Stimulated activated CD8-positive, alpha-beta memory T cell treated with anti-CD3 and anti-CD28 coated beads, Interleukin-7, amount 100 ng/mL, for 48 hours (primary cell): ENCODE measurements around the gene MEGF9.
"Not testable (repeated sequence)": the region's sequence is repeated elsewhere in the genome, so short reads cannot be mapped to it uniquely, and the experiment has no call there.

Experiments
- DNase-seq, 2 donors: peaks; one replicate each; pipeline ENCODE4 v3.0.0-alpha.2; 2020; ENCODE audit warnings: low read depth in 1 of 2; ENCODE audit errors: extremely low read depth in 1 of 2

Gene MEGF9

GRCh38 chr9:120663380-120663779 is 50.9 kb downstream of the MEGF9 start:
- no peak for DNase-seq

DNA sequence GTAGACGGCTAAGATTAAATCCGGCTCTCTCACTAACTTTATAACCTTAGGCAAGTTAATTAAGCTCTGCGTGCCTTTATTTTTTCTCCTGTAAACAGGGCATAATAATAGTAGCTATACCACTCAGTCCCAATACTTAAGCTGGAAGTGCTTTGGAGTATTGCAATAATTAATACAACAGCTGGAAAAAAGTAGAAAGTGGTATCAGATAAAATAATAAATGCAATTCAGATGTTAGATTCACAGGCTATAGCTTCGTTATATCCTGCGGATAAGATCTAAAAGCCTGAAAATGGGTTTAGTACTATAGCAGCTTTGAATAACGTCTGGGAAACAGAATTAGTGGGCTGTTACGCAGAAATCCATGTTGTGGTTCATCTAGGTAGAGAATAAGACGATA is 51.8 kb downstream of the MEGF9 start:
- no peak for DNase-seq

DNA sequence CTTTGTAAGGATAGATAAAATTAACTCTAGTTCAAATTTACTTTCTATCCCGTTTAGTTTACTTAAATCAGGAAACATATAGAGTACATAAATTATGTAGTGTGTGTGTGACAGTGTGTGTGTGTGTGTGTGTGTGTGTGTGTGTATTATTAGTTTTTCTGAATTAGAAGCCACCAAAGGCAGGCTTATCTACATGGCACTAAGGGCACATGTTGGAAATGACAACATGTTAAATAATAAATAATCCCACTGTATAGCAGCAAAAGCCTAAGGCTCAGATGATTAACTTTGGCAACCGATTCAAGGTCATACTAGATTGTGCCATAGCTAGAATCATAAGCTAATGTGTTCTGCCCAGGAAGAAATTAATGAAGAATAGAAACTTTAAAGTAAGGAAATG is 54.6 kb downstream of the MEGF9 start:
- DNase-seq = no peak

DNA sequence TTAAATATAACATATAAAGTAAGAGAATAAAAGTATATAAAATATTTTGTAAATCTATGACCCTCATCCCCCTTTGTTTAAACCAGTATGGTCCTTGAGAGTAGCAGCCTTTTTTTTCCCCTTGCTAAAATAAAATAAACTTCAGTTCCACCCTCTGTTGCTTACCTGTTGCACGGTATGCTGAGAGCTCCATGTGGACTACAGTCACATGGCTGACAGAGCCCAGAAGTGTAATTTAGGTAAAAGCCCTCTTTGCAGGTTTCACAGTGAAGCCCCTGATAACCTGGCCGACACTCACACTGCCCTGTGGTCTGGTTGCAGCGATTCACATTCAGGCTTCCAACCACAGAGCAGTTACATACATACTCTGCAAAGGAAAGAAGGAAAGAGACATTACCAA is 55.1 kb downstream of the MEGF9 start:
- no peak for DNase-seq

GRCh38 chr9:120655005-120655622 is 59.2 kb downstream of the MEGF9 start:
- no peak for DNase-seq

- DNase-seq = no peak
These were observed 60.0 kb downstream of the MEGF9 start for GRCh38 chr9:120654272-120654671.

- no peak for DNase-seq
These were observed 60.5 kb downstream of the MEGF9 start for GRCh38 chr9:120653762-120654161.

DNA sequence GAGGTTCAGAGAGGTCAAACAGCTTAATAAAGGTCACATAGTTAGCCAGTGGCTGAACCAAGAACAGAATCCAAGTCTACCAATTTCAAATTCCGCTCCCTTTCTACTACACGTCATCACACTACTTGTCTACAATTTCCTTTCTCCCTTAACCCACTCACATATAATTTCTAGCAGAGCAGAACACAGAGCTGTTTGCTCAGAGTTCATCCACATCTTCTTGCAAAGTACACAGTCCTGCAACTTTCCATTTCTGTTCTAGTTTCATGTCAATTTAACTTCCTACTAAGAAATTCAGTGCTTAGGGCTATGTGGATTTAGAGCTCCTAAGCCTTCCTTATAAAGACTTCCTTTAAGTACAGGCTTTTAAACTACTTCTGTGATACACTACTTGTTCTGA is 61.3 kb downstream of the MEGF9 start:
- no peak for DNase-seq

DNA sequence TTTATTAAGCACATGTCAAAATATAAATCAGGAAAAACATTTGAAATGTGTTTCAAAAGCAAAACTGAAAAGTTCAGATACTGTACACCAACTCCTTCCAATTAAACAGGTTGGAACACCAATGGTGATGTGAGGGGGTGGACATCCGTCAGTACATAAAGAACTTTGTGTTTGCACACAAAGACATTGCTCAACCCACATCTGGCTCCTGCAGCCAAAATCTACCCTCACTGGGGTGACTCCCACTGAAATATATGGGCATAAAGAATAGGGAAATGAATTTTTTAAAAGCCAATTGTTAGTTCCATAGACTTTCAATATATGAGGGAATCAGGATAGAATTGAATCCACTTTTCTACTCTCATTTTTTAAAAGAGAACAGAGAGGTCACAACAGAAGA is 63.9 kb downstream of the MEGF9 start:
- no peak for DNase-seq

GRCh38 chr9:120648581-120649197 is 65.6 kb downstream of the MEGF9 start:
- no peak for DNase-seq

GRCh38 chr9:120646948-120647347 is 67.3 kb downstream of the MEGF9 start:
- DNase-seq = no peak

DNA sequence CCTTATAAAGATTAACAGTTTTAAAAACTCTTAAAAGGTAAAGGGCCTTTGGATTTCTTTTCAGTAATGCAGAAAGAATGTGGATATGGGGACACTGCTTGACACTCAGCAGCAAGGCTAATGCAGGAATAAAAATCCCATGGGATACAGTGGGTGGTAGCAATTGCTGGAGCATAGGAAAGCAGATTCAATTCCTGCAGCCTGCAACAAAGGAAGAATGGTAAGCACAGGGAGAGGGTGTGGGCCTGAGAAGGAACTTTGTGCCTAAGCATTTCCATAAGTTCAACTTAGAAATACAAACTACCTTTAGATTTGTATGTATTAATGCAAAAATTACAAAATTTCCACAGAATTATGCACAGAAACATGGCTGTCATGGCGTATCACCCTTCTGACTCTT is 68.5 kb downstream of the MEGF9 start:
- no peak for DNase-seq

DNA sequence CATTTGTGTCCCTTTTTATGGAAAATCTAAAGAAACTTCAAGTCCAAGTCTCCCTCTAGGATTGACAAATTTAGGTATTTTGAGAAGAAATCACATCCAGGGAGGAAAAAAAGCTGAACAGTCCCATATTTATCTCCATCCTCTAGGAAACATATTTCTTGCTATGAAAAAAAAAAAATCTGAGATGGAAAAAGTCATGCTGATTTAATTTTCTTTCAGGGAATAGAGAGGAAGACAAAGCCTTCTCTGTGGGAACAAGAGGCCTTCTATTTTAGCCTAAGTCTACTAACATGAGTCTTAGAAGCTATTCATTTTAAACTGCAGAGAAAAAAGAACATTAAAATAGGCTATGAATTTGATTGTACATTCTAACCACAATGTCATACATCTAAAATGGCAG is 71.2 kb downstream of the MEGF9 start:
- DNase-seq = no peak

DNA sequence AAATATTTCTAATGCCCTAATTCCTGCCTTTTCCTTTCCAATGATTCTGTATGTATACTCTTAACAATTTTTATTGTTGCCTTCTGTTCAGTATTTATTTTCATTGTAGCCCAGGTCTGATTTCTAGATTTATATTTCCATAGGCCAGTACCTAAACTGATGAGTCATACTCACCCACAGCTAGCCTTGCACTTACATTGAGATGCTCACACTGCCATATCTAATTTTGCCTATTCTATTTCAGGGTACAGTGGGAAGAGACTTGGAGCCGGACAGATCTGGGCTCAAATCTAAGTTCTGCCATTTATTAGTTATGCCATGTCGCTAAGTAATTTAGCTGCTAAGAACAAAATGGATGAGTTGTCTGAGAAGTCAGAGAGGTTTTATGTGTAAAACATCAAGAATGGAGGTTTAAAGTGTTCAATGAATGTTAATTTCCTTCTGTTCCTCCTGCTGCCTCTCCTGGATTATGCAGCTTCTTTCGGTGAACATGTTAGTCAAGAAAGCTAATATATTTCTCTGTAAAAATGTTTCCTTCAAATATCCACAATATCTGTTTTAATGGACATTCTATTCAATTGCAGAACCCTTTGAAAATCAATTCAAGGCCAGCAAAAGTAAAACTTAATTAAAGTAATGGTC is 72.0 kb downstream of the MEGF9 start:
- no peak for DNase-seq

GRCh38 chr9:120640874-120641273 is 73.4 kb downstream of the MEGF9 start:
- not testable (repeated sequence) for DNase-seq

DNA sequence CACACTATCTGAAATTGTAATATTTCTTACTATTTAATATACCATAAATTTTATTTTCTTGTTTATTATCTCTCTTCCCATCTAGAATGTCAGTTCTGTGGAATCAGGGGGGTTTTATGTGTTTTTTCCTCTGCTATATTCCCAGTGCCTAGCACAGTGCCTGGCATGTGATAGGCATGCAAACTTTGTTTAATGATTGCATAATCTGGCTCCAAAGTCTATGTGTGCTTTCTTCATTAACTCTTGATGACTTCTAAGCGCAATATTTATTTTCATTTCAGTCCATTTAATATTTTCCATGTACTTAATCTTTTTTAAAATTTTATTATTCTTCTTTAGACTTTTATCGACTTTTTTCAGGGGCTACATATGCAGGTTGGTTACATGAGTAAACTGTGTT is 73.9 kb downstream of the MEGF9 start:
- DNase-seq = no peak

DNA sequence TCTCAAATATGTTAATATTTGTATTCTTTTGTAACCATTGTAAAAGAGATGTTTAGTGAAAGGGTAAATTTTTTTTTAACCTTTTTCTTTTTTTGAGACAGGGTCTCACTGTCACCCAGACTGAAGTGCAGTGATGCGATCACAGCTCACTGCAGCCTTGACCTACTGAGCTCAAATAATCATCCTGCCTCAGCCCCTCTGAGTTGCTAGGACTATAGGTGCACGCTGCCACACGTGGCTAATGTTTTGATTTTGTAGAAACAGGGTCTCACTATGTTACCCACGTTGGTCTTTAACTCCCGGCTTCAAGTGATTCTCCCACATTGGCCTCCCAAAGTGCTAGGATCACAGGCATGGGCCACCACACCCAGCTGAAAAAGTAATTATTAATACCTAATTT is 76.4 kb downstream of the MEGF9 start:
- DNase-seq = no peak

- DNase-seq = no peak
These were observed 77.9 kb downstream of the MEGF9 start for GRCh38 chr9:120636194-120636957.

DNA sequence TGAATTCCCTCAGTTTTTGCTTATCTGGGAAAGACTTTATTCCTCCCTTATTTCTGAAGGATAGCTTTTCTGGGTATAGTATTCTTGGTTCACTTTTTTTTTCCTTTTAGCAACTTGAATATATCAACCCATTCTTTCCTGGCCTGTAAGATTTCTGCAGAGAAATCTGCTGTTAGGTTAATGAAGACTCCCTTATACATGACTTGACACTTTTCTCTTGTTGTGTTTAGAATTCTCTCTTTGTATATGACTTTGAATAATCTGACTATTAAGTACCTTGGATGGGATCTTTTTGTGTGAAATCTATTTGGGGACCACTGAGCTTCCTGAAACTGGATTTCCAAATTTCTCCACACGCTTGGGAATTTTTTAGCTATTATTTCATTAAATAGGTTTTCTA is 79.3 kb downstream of the MEGF9 start:
- no peak for DNase-seq

DNA sequence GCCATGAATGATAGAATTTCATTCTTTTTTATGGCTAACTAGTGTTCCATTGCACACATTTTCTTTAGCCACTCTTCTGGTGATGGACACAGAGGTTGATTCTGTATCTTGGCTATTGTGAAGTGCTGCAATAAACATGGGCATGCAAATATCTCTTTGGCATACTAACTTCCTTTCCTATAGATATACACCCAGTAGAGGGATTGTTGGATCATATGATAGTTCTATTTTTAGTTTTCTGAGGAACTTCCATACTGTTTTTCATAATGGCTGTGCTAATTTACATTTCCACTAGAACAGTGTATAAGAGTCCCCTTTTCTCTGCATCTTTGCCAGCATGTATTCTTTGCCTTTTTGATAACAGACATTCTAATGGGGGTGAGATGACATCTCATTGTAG is 83.9 kb downstream of the MEGF9 start:
- no peak for DNase-seq

DNA sequence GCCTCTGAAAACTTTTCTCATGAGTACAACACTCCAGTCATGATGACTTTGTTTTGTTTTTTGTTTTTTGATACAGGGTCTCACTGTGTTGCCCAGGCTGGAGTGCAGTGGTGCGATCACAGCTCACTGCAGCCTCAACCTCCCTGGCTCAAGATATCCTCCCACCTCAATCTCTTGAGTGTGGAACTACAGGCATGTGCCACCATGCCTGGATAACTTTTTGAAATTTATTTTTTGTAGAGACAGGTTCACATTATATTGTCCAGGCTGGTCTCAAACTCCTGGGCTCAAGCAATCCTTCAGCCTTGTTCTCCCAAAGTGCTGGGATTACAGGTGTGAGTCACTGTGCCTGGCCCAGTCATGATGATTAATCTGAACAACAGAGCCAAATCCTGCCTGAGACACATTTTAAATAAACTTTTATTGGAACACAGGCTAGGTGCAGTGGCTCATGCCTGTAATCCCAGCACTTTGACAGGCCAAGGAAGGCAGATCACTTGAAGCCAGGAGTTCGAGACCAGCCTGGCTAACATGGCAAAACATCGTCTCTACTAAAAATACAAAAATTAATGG is 85.3 kb downstream of the MEGF9 start:
- DNase-seq = not testable (repeated sequence)
